ENCODE measurements around the gene IL25.
"Not testable (repeated sequence)": the region's sequence is repeated elsewhere in the genome, so short reads cannot be mapped to it uniquely, and the experiment has no call there.

- TF ChIP-seq EP300, POLR2A, CTCF, POLR2AphosphoS5 (IDR thresholded peaks at IDR 0.05): not testable (repeated sequence)
Measured at GRCh38 chr14:23386266-23386657, 13.7 kb downstream of the IL25 start.

Measured in suprapubic skin (tissue), 4 donors.